ENCODE measurements around the gene GDF2. TPM values are rescaled to one million over a fixed set of nuclear protein-coding genes. Genes with fewer than 3 reads are reported as not detected.

Gene GDF2
- total and polyA plus RNA-seq, 2 of the 4 experiments (the other 2 are of a cell fraction): under 0.01 TPM; not detected in 1

GRCh38 chr10:47362199-47362598 lies 39.9 kb downstream of the GDF2 start:
- ChIA-PET POLR2A (ENCODE audit: unreplicated experiment) (no interaction called here), CTCF (interaction anchor here (0.5 to 1.2 kb wide), 2 partner anchors 9 to 13 kb away, joined by 3 read pairs; no protein-coding TSS in a partner anchor)
- H2AFZ ChIP-seq (replicated peaks; ENCODE audit: low read length, poor library complexity): no peak overlapping the region
- H3K14ac ChIP-seq (replicated peaks; ENCODE audit: low read depth, low read length): no peak overlapping the region
- H3K23ac ChIP-seq (ENCODE audit: low read depth, low read length): no peak overlapping the region
- H4K20me1 ChIP-seq (ENCODE audit: insufficient read depth, low read length): no peaks in the 10 kb centered on the region
- H3K4me2 ChIP-seq (ENCODE audit: low read depth, low read length): no peak overlapping the region
- H3K4me1 ChIP-seq (ENCODE audit: control insufficient read depth, insufficient read depth, low read length): no peaks in the 10 kb centered on the region
- no peak overlapping the region for H2BK15ac ChIP-seq (ENCODE audit: low read depth, low read length)
- H3K36me3 ChIP-seq (ENCODE audit: control insufficient read depth, insufficient read depth, low read length): no peaks in the 10 kb centered on the region
- H3K4me3 ChIP-seq (ENCODE audit: insufficient read depth, low read depth, low read length): no peak overlapping the region
- H3K18ac ChIP-seq (ENCODE audit: low read depth, low read length): no peak overlapping the region
- H3K9me3 ChIP-seq (ENCODE audit: control insufficient read depth, insufficient read depth, low read length): no peaks in the 10 kb centered on the region
- dilution Hi-C loops (cut with HindIII; ENCODE audit: low sequenced_read_pairs, unreplicated experiment): no loop called here
- H4K5ac ChIP-seq (ENCODE audit: low read depth, low read length): no peak overlapping the region
- H2AK9ac ChIP-seq (replicated peaks; ENCODE audit: low read depth, low read length, poor library complexity): no peak overlapping the region
- H2AK5ac ChIP-seq (ENCODE audit: low read depth, low read length): no peak overlapping the region
- no peak for ATAC-seq (ENCODE audit: low read depth)
- H3K27ac ChIP-seq (ENCODE audit: insufficient read depth, low read length): no peak overlapping the region
- peaks cover 42% of the 10 kb centered on the region for H3K27me3 ChIP-seq (ENCODE audit: control insufficient read depth, insufficient read depth, low read length)
- H3K56ac ChIP-seq (ENCODE audit: extremely low read depth, insufficient read depth, low read length): no peak overlapping the region
- H2BK20ac ChIP-seq (ENCODE audit: low read depth, low read length): no peak overlapping the region
- BruUV-seq (replicated peaks): no TSS peak
- WGBS, 2 experiments (ENCODE audit: extremely low coverage in 2 of 2, insufficient read length in 1 of 2): 60% methylated on average over 1 of the region's 3 CpGs; no CpG with 5 or more reads in 1 of the 2 experiments
- intact Hi-C loops (cut with micrococcal nuclease): no loop called here
- no peaks in the 10 kb centered on the region; the same call in 1 of the 2 replicates for H3K9me1 ChIP-seq (ENCODE audit: insufficient read depth, low read length)
- no peak overlapping the region for H4K8ac ChIP-seq (ENCODE audit: low read depth in 2 of 2, low read length in 2 of 2)
- H2BK120ac ChIP-seq (ENCODE audit: low read depth, low read length): no peak overlapping the region
- TF ChIP-seq MAZ (IDR thresholded peaks at IDR 0.05; ENCODE audit: borderline replicate concordance, low read depth, low read length) (no peak), SMC3 (IDR thresholded peaks at IDR 0.05; ENCODE audit: low read depth, low read length) (no peak), ELK1 (IDR thresholded peaks at IDR 0.05; ENCODE audit: borderline replicate concordance, low read depth, low read length) (no peak), NFE2L2 (IDR thresholded peaks at IDR 0.05; ENCODE audit: low read depth, low read length) (no peak)
- no peak overlapping the region for H4K91ac ChIP-seq (ENCODE audit: insufficient read depth, low read depth, low read length)
- H2BK5ac ChIP-seq (ENCODE audit: low read depth, low read length, poor library complexity, severe bottlenecking): no peak overlapping the region
- in situ Hi-C loops (cut with MboI; ENCODE audit: low sequenced_read_pairs): no loop called here
- no peaks in the 10 kb centered on the region for H3K79me1 ChIP-seq (ENCODE audit: low read depth in 1 of 2, low read length in 2 of 2)
- H3K9ac ChIP-seq (ENCODE audit: low read depth, low read length): no peak overlapping the region
- no peak for DNase-seq
- H3K4ac ChIP-seq (ENCODE audit: low read depth, low read length): no peak overlapping the region
